K562 (cell line): ENCODE measurements around the gene PHKG1. TPM values are rescaled to one million over a fixed set of nuclear protein-coding genes. Genes with fewer than 3 reads are reported as not detected.
A peak's percentile ranks its signal among the peaks of the same experiment; 100 is the strongest.

ENCODE experiments used
- ARHGAP35 ChIP-seq: fragments of 450-650 bp; IDR thresholded peaks from 2 replicates; pipeline ENCODE4 v1.6.1; 2018; ENCODE audit not compliant: partially characterized antibody
- CC2D1A ChIP-seq: fragments of 450-650 bp; IDR thresholded peaks from 2 replicates; pipeline ENCODE4 v1.6.1; 2017; ENCODE audit warnings: mild to moderate bottlenecking
- CHCHD3 ChIP-seq: fragments of 250-450 bp; sonication (Bioruptor Pico); IDR thresholded peaks from 2 replicates; pipeline ENCODE4 v2.1.2; 2022; ENCODE audit warnings: mild to moderate bottlenecking
- DACH1 ChIP-seq: fragments of 450-650 bp; IDR thresholded peaks from 2 replicates; pipeline ENCODE4 v1.6.1; 2018; ENCODE audit not compliant: partially characterized antibody
- DPF2 ChIP-seq: fragments of 450-650 bp; IDR thresholded peaks from 2 replicates; pipeline ENCODE4 v1.6.1; 2016
- FOS ChIP-seq: IDR thresholded peaks from 3 replicates; pipeline ENCODE4 v1.6.1; 2011; ENCODE audit not compliant: insufficient read length; ENCODE audit errors: extremely low read depth
- HMBOX1 ChIP-seq: sonication (generic); IDR thresholded peaks from 2 replicates; pipeline ENCODE4 v1.6.1; 2016
- MEIS2 ChIP-seq: fragments of 450-650 bp; IDR thresholded peaks from 2 replicates; pipeline ENCODE4 v1.6.1; 2014; ENCODE audit warnings: mild to moderate bottlenecking; ENCODE audit not compliant: partially characterized antibody
- PBX2 ChIP-seq, 2 experiments: IDR thresholded peaks in 1 of 2; conservative IDR thresholded peaks in 1 of 2; 2 replicates each; pipeline ENCODE4 v1.6.1; 2016; ENCODE audit warnings: low read depth in 2 of 2, mild to moderate bottlenecking in 1 of 2, missing compliant biosample characterization in 1 of 2, missing genetic modification characterization in 1 of 2, moderate library complexity in 1 of 2
- PTTG1 ChIP-seq: fragments of 450-650 bp; IDR thresholded peaks from 2 replicates; pipeline ENCODE4 v1.6.1; 2016; ENCODE audit warnings: low read depth, mild to moderate bottlenecking, missing genetic modification characterization, missing compliant biosample characterization
- RBM25 ChIP-seq: fragments of 200-400 bp; formaldehyde crosslinking; IDR thresholded peaks from 2 replicates; pipeline ENCODE4 v1.6.1; 2018; ENCODE audit warnings: low read length, low read depth, moderate library complexity; ENCODE audit not compliant: severe bottlenecking
- RCOR1 ChIP-seq, 2 experiments: IDR thresholded peaks; 2 replicates each; pipeline ENCODE4 v1.6.1; 2012; ENCODE audit warnings: low read depth in 2 of 2, low read length in 2 of 2, borderline replicate concordance in 1 of 2, improper control_type of control experiment in 1 of 2
- SMAD2 ChIP-seq: fragments of 150-350 bp; IDR thresholded peaks from 2 replicates; pipeline ENCODE4 v1.6.1; 2014; ENCODE audit warnings: low read depth, mild to moderate bottlenecking, low read length
- SMARCC2 ChIP-seq: fragments of 450-650 bp; IDR thresholded peaks from 2 replicates; pipeline ENCODE4 v1.6.1; 2017; ENCODE audit warnings: antibody characterized with exemption, moderate library complexity, mild to moderate bottlenecking, low read depth
- TBL1XR1 ChIP-seq, 2 experiments: IDR thresholded peaks; 2 replicates each; pipeline ENCODE4 v1.6.1; 2012; ENCODE audit warnings: improper control_type of control experiment in 2 of 2, low read length in 2 of 2, mild to moderate bottlenecking in 1 of 2
- VEZF1 ChIP-seq: fragments of 200-800 bp; sonication (Bioruptor generic); IDR thresholded peaks from 2 replicates; pipeline ENCODE4 v1.6.1; 2017; ENCODE audit warnings: missing genetic modification characterization, missing compliant biosample characterization
- ZBED1 ChIP-seq: IDR thresholded peaks from 2 replicates; pipeline ENCODE4 v1.6.1; 2014
- ZNF518B ChIP-seq: fragments of 250-450 bp; sonication (Bioruptor Pico); IDR thresholded peaks from 2 replicates; pipeline ENCODE4 v1.5.0; 2021; ENCODE audit warnings: mild to moderate bottlenecking, moderate library complexity
- ZNF696 ChIP-seq: fragments of 250-450 bp; sonication (Bioruptor Pico); conservative IDR thresholded peaks from 2 replicates; pipeline ENCODE4 v1.4.0; 2020; ENCODE audit warnings: mild to moderate bottlenecking, moderate library complexity
- ZSCAN32 ChIP-seq: fragments of 450-650 bp; formaldehyde crosslinking; IDR thresholded peaks from 2 replicates; pipeline ENCODE4 v1.4.0; 2020; ENCODE audit warnings: mild to moderate bottlenecking, moderate library complexity
- polyA plus RNA-seq, 8 experiments: library from polyadenylated mRNA; depleted of rRNA in 4 of 8; stranded (reverse) in 5 of 8; unstranded in 3 of 8; fragments of >200 nt; fragmentation: Nextera tagmentation in 2 of 8; fragmentation: Illumina TruSeq in 1 of 8; extraction: Ambion mirVana in 2 of 8; extraction: Trizol in 1 of 8; gene quantifications; 2 replicates each; pipeline versions ENCODE4 v1.2.1 to v1.2.3, GENCODE V29; 2011 to 2014; ENCODE audit warnings: inconsistent platforms in 1 of 8, missing spikeins in 1 of 8
- total RNA-seq, 7 experiments: library from RNA; depleted of rRNA in 6 of 7; stranded (reverse); fragments of >200 nt in 6 of 7; fragmentation: Illumina TruSeq in 2 of 7; extraction: Trizol in 2 of 7; gene quantifications; 2 replicates each; pipeline versions ENCODE4 v1.2.1 to v1.2.3, GENCODE V29; 2011 to 2021; ENCODE audit warnings: low replicate concordance in 1 of 7

The PHKG1 gene
- total and polyA plus RNA-seq, 9 of the 15 experiments (the other 6 are each of a cell fraction or from before 2014, with no cell fraction given) = 0.10 to 0.83 (median 0.46) TPM

GRCh38 chr7:56062382-56062781, 30.4 kb downstream of the PHKG1 start (continued):
- no peak for TF ChIP-seq ZNF696
- TF ChIP-seq VEZF1 = no peak
- peak in 1 of 2 experiments; percentile 35; a peak in 1 of 4 replicates for TF ChIP-seq TBL1XR1 (IDR thresholded peaks at IDR 0.05; ENCODE audit: low read length in 2 of 2)
- 0 out of 4 replicates have a peak, but pooled peaks of 1 of the 2 experiments have one; percentile 55 for TF ChIP-seq RCOR1 (IDR thresholded peaks at IDR 0.05; ENCODE audit: borderline replicate concordance in 1 of 2, low read depth in 2 of 2, low read length in 2 of 2)
- peak; percentile 89 for TF ChIP-seq DPF2
- TF ChIP-seq DACH1 = peak; percentile 33
- TF ChIP-seq SMARCC2 = peak; percentile 61; the same call in 1 of the 2 replicates
- no peak for TF ChIP-seq ARHGAP35
- TF ChIP-seq SMAD2 = no peak
- TF ChIP-seq ZBED1 = no peak
- no peak for TF ChIP-seq ZNF518B (CRISPR knock-in tag)
- peak; percentile 46 for TF ChIP-seq FOS
- TF ChIP-seq ZSCAN32 (CRISPR knock-in tag) = no peak
- peak; percentile 49; the same call in 1 of the 2 replicates for TF ChIP-seq HMBOX1
- no peak for TF ChIP-seq MEIS2
- no peak for TF ChIP-seq RBM25
- TF ChIP-seq CHCHD3 (CRISPR knock-in tag) = no peak
- no peak for TF ChIP-seq CC2D1A
- no peak for TF ChIP-seq PBX2 (CRISPR knock-in tag; IDR thresholded peaks at IDR 0.05; ENCODE audit: low read depth)
- no peak for TF ChIP-seq PBX2 (tag; conservative IDR thresholded peaks at IDR 0.05; ENCODE audit: low read depth)
- TF ChIP-seq PTTG1 (tag) = no peak
